ENCODE measurements around the gene PIP4K2B. TPM values are rescaled to one million over a fixed set of nuclear protein-coding genes. Genes with fewer than 3 reads are reported as not detected.

The PIP4K2B gene
- total and polyA plus RNA-seq, 9 of the 15 experiments (the other 6 are each of a cell fraction or from before 2014, with no cell fraction given): 3.7 to 29.9 (median 23.0) TPM

GRCh38 chr17:38752308-38753070 is 46.9 kb downstream of the PIP4K2B start, which contains the start of gene PSMB3 (continued):
- TF ChIP-seq CHD2 (IDR thresholded peaks at IDR 0.05; ENCODE audit: low read depth, low read length) (peak; percentile 84), HNRNPLL (IDR thresholded peaks at IDR 0.05; ENCODE audit: low read depth, low read length, poor library complexity, severe bottlenecking) (peak; percentile 58), BHLHE40 (IDR thresholded peaks at IDR 0.05; ENCODE audit: low read length) (peak; percentile 84), FOXK2 (conservative IDR thresholded peaks at IDR 0.05 in 1 of 2, IDR thresholded peaks at IDR 0.05 in 1 of 2; ENCODE audit: low read depth in 2 of 2) (peak; percentile 85 to 86; a peak in 3 of 4 replicates), MCM5 (IDR thresholded peaks at IDR 0.05; ENCODE audit: low read depth) (no peak), NRF1 (conservative IDR thresholded peaks at IDR 0.05 in 1 of 2, IDR thresholded peaks at IDR 0.05 in 1 of 2) (peak; percentile 92 to 94), MBD2 (IDR thresholded peaks at IDR 0.05; ENCODE audit: borderline replicate concordance, low read depth) (peak; percentile 98), FOSL1 (tag; conservative IDR thresholded peaks at IDR 0.05) (peak; percentile 35; the same call in 1 of the 2 replicates), FOXA1 (IDR thresholded peaks at IDR 0.05; ENCODE audit: borderline replicate concordance) (no peak), HDAC1 (IDR thresholded peaks at IDR 0.05) (peak; percentile 16 to 94; a peak in 3 of 4 replicates), ZNF175 (CRISPR knock-in tag; IDR thresholded peaks at IDR 0.05; ENCODE audit: low read depth) (no peak), E2F4 (CRISPR knock-in tag; IDR thresholded peaks at IDR 0.05; ENCODE audit: low read depth) (peak; percentile 92; the same call in 1 of the 2 replicates), HMG20B (CRISPR knock-in tag; IDR thresholded peaks at IDR 0.05) (no peak), MEF2A (IDR thresholded peaks at IDR 0.05; ENCODE audit: control insufficient read depth, low read depth, low read length) (no peak), NR2C1 (IDR thresholded peaks at IDR 0.05) (peak; percentile 90), NR2C1 (tag; IDR thresholded peaks at IDR 0.05) (peak; percentile 92), ZNF780A (CRISPR knock-in tag; IDR thresholded peaks at IDR 0.05) (no peak), PBX2 (CRISPR knock-in tag; IDR thresholded peaks at IDR 0.05; ENCODE audit: low read depth) (peak; percentile 85), PBX2 (tag; conservative IDR thresholded peaks at IDR 0.05; ENCODE audit: low read depth) (peak; percentile 100), FOXM1 (IDR thresholded peaks at IDR 0.05; ENCODE audit: low read depth) (0 out of 2 replicates have a peak, but pooled peaks have one; percentile 11), FOXM1 (CRISPR knock-in tag; IDR thresholded peaks at IDR 0.05; ENCODE audit: low read depth) (no peak), NR3C1 (CRISPR knock-in tag; IDR thresholded peaks at IDR 0.05) (no peak), HBP1 (CRISPR knock-in tag; IDR thresholded peaks at IDR 0.05) (peak; percentile 95; the same call in 1 of the 2 replicates), ZNF146 (CRISPR knock-in tag; IDR thresholded peaks at IDR 0.05; ENCODE audit: unreplicated experiment) (no peak), ELF4 (CRISPR knock-in tag; IDR thresholded peaks at IDR 0.05) (peak; percentile 97)
